Effector memory CD4-positive, alpha-beta T cell (primary cell): Measurements from ENCODE around the gene NTRK2.

Experiments used
- DNase-seq, 3 donors: peaks; one replicate each; pipeline ENCODE4 v3.0.0-alpha.2; 2020
- H3K27ac ChIP-seq: 2 replicates; pipeline ENCODE4 v1.7.0; 2013; ENCODE audit warnings: mild to moderate bottlenecking, low read length, moderate library complexity; ENCODE audit not compliant: insufficient read depth, poor library complexity, severe bottlenecking
- H3K27me3 ChIP-seq: replicated peaks from 2 replicates; pipeline ENCODE4 v1.7.0; 2013; ENCODE audit warnings: mild to moderate bottlenecking, low read length; ENCODE audit not compliant: insufficient read depth, control insufficient read depth, poor library complexity, severe bottlenecking
- H3K36me3 ChIP-seq: 2 replicates; pipeline ENCODE4 v1.7.0; 2013; ENCODE audit warnings: mild to moderate bottlenecking, low read length, moderate library complexity; ENCODE audit not compliant: control insufficient read depth, insufficient read depth
- H3K4me1 ChIP-seq: 2 replicates; pipeline ENCODE4 v1.7.0; 2013; ENCODE audit warnings: low read length, mild to moderate bottlenecking; ENCODE audit not compliant: control insufficient read depth, insufficient read depth, poor library complexity, severe bottlenecking
- H3K4me3 ChIP-seq: 2 replicates; pipeline ENCODE4 v1.7.0; 2013; ENCODE audit warnings: low read length, low read depth, mild to moderate bottlenecking; ENCODE audit not compliant: insufficient read depth, poor library complexity, severe bottlenecking
- H3K9me3 ChIP-seq: 2 replicates; pipeline ENCODE4 v1.7.0; 2013; ENCODE audit warnings: mild to moderate bottlenecking, low read length, moderate library complexity; ENCODE audit not compliant: control insufficient read depth

Gene NTRK2

DNA sequence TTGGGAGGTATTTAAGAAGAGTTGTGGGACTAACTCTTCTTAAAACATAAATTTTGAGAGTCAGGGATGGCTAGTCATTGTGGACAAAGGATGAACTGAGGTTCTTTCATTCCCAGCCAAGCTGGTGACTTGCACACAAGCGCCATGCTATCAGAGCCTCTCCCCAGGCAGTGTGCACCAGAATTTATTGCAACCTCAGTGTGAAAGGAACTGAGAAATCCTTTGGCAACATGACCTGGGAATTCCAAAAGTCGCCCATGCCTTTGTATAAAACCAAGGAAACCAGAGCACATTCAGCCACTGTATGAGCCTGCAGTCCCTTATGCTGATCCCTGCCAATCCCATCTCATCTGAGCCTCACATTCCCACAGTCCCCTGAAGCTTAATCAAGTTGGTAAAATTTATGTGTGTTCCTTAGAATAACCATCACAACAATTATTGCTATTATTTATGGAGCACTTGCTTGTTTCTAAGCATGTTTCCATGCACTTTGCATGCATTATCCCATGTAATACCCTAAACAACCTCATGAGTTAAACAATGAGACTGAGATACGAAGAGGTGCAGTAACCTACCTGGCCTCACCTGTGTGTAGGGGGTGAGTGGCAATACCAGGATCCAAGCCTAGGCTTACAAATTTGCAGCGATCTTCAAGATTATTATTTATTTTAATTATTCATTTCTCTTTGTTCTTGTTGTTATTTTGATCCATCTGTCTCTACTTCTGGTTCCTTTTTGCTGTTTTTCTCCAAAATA lies 116.4 kb downstream of the NTRK2 start:
- Histone ChIP-seq H3K4me1 (no peaks in the 10 kb centered on the region), H3K27me3 (no peaks in the 10 kb centered on the region), H3K36me3 (no peaks in the 10 kb centered on the region), H3K9me3 (no peaks in the 10 kb centered on the region), H3K4me3 (no peak overlapping the region), H3K27ac (no peak overlapping the region)
- DNase-seq = no peak

DNA sequence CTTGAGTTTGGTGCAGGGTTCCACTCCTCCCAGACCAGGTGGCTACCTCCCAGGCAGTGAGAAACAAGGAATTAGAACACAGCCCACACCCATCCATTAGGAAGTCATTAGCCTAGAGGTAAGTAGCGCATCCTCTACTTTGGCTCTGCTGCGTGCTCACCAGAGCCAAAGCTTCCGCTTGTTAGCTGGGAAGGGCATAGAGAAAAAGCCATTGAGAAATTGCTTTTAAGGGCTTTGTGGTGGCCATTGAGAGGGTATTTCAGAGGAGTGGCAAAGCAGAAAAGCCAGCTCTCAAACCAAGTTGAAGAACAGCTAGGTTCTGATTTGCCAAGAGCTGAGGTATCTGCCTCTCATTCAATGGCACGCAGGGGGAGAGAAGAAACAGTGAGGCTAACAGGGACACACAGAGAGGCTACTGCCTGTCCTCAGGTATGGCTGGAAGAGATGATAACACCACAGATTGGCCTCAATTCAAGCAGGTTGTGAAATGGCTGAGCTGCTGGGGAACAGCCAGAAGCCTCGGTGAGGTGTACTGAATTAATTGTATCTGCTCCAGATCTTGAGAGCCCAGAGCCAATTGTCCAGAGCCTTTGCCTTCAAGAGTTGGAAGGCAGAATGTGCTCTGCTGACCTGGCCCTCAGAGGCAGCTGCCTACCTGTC lies 119.4 kb downstream of the NTRK2 start:
- Histone ChIP-seq H3K9me3 (no peaks in the 10 kb centered on the region), H3K27ac (no peak overlapping the region), H3K4me3 (no peak overlapping the region), H3K27me3 (no peaks in the 10 kb centered on the region), H3K36me3 (no peaks in the 10 kb centered on the region), H3K4me1 (no peaks in the 10 kb centered on the region)
- no peak for DNase-seq

DNA sequence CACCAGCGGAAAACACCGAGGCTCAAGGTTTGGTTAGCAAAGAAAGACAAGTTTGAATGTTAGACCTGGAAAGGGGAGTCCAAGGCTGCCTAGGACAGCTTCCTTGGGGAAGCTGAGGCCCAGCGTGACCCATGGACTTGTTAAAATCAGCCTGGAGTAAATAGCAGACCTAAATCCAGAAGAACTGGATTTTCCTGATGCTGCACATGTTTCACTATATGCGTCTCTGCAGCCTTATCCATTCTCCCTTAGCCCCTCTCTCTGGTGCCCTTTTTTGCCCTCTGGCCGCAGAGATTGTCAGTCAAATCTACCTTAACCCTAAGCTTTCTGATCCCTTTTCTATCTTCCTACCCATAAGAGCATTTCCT lies 119.9 kb downstream of the NTRK2 start:
- no peak for DNase-seq
- Histone ChIP-seq H3K4me3 (no peak overlapping the region), H3K9me3 (no peaks in the 10 kb centered on the region), H3K4me1 (no peaks in the 10 kb centered on the region), H3K27me3 (no peaks in the 10 kb centered on the region), H3K36me3 (no peaks in the 10 kb centered on the region), H3K27ac (no peak overlapping the region)

DNA sequence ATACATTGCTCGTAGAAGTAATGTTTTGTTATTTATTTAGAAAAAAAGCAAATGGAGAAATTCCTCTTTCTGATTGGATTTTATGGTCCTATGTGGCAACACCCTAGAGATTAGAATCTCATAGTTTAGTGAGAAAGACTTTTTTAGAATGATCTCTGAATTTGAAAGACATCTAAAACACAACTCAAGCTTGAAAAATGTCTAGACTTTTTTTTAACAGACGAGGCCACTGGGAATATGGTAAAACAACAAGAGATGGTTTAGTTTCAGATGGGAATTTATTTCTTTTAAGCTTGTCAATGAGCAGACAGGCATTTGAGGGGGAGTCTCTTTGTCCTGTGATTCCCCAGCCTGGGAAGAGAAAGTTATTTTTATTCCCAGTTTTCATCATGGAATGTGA lies 122.1 kb downstream of the NTRK2 start:
- no peaks in the 10 kb centered on the region for H3K4me1 ChIP-seq
- H3K4me3 ChIP-seq = no peak overlapping the region
- no peaks in the 10 kb centered on the region for H3K36me3 ChIP-seq
- H3K27ac ChIP-seq = no peak overlapping the region
- no peaks in the 10 kb centered on the region for H3K27me3 ChIP-seq
- no peaks in the 10 kb centered on the region for H3K9me3 ChIP-seq
- no peak for DNase-seq

- no peaks in the 10 kb centered on the region for H3K36me3 ChIP-seq
- H3K9me3 ChIP-seq = no peaks in the 10 kb centered on the region
- DNase-seq = no peak
- H3K4me1 ChIP-seq = no peaks in the 10 kb centered on the region
- no peaks in the 10 kb centered on the region for H3K27me3 ChIP-seq
- H3K4me3 ChIP-seq = no peak overlapping the region
- no peak overlapping the region for H3K27ac ChIP-seq
Observed at GRCh38 chr9:84793251-84793650, 123.7 kb downstream of the NTRK2 start.

DNA sequence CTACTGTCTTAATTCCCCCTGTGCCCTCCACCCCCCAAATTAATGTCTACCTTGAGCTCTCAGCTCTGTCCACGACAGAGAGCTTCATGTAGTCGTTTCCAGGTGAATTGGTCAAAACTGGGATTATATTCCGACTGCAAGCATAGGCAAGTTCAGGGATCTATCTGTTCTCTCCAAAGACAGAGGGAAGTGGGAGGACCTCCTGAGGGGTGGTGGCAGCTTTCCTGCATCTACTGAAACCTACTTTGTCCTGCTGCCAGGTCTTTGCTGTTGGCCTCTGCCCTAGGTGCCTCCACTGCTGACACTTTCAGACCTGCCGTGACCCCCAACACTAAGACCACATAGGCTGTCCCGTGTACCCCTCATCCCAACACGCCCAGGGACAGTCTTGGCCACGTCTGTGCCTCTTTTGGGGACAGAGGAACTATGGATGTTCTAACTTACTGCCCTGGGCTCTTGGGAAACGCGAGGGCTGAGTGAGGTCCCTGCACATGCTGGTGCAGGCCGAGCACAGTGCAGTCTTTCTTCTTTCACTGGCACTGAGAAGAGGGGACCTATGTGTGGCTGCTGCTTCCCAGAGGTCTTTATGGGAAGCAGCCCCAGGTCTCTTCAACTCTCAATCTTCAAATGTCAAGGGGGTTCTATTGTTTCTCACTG lies 125.6 kb downstream of the NTRK2 start:
- H3K27ac ChIP-seq = no peak overlapping the region
- DNase-seq = no peak
- H3K27me3 ChIP-seq = no peaks in the 10 kb centered on the region
- H3K4me1 ChIP-seq = no peaks in the 10 kb centered on the region
- H3K36me3 ChIP-seq = no peaks in the 10 kb centered on the region
- H3K4me3 ChIP-seq = no peak overlapping the region
- H3K9me3 ChIP-seq = no peaks in the 10 kb centered on the region

GRCh38 chr9:84796404-84796803 lies 126.9 kb downstream of the NTRK2 start:
- no peak overlapping the region for H3K4me3 ChIP-seq
- H3K36me3 ChIP-seq = no peaks in the 10 kb centered on the region
- no peaks in the 10 kb centered on the region for H3K27me3 ChIP-seq
- H3K9me3 ChIP-seq = no peaks in the 10 kb centered on the region
- no peaks in the 10 kb centered on the region for H3K4me1 ChIP-seq
- no peak for DNase-seq
- no peak overlapping the region for H3K27ac ChIP-seq

DNA sequence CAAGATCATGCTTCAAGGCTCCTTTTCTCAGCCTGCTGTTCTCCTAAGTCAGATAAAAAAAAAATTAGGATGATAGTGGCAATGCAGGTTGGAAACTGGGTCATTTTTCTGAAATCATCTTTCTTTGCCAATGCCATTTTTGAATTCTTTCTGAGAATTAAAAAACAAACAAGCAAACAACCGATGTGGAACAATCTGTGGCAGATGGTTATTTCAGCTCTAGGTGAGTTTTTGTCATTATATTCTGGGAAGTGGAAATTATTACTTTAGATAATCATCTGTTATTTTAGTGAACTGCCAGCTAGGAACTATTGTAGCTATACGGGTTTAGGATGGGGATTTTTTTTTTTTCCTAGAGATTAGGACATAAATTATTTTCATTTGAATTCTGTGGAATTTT lies 129.7 kb downstream of the NTRK2 start:
- Histone ChIP-seq H3K36me3 (no peaks in the 10 kb centered on the region), H3K27me3 (no peaks in the 10 kb centered on the region), H3K4me3 (no peak overlapping the region), H3K4me1 (no peaks in the 10 kb centered on the region), H3K27ac (no peak overlapping the region), H3K9me3 (no peaks in the 10 kb centered on the region)
- no peak for DNase-seq

GRCh38 chr9:84804951-84805694 lies 135.6 kb downstream of the NTRK2 start:
- Histone ChIP-seq H3K36me3 (no peaks in the 10 kb centered on the region), H3K9me3 (no peaks in the 10 kb centered on the region), H3K27ac (no peak overlapping the region), H3K4me1 (no peaks in the 10 kb centered on the region), H3K4me3 (no peak overlapping the region), H3K27me3 (no peaks in the 10 kb centered on the region)
- DNase-seq = no peak

DNA sequence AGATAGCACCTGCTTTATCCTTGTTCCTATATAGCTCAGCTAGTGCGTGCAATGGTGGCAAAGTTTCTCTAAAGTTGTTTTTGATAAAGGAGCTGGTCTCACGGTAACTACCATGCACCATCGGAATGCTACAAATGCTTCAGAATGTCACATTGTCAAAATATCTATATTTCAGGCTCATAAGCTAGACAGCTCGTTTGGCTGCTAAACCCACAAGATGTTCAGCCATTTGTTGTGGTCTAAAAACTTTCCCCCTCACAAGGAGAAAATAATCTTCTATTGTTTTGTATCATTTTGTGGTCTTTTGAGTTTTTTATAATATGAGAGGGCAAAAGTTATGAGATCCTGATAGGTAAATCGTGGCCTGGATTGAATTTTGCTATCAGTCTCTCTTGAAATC lies 137.9 kb downstream of the NTRK2 start:
- Histone ChIP-seq H3K27ac (no peak overlapping the region), H3K27me3 (no peaks in the 10 kb centered on the region), H3K4me1 (no peaks in the 10 kb centered on the region), H3K36me3 (no peaks in the 10 kb centered on the region), H3K4me3 (no peak overlapping the region), H3K9me3 (no peaks in the 10 kb centered on the region)
- DNase-seq = no peak
